ENCODE data around the gene PTPN6. TPM values are rescaled to one million over a fixed set of nuclear protein-coding genes. Genes with fewer than 3 reads are reported as not detected.

Gene PTPN6
- total and polyA plus RNA-seq, 10 of the 15 experiments (the other 5 are each of a cell fraction or from before 2014, with no cell fraction given), result 229 to 457 (median 370) TPM

GRCh38 chr12:6953442-6954315 is 2.5 kb downstream of the PTPN6 start (continued):
- TF ChIP-seq ZNF592 (IDR thresholded peaks at IDR 0.05) (no peak), RUNX3 (IDR thresholded peaks at IDR 0.05; ENCODE audit: low read length) (no peak), CEBPB (IDR thresholded peaks at IDR 0.05; ENCODE audit: borderline replicate concordance in 1 of 2, low read depth in 2 of 2, low read length in 2 of 2) (no peak), GATAD2B (conservative IDR thresholded peaks at IDR 0.05; ENCODE audit: low read depth) (peak; percentile 98), HDGF (IDR thresholded peaks at IDR 0.05) (peak; percentile 85; the same call in 1 of the 2 replicates), MEF2A (IDR thresholded peaks at IDR 0.05; ENCODE audit: insufficient read depth, low read depth, low read length) (0 out of 2 replicates have a peak, but pooled peaks have one; percentile 44), SMC3 (IDR thresholded peaks at IDR 0.05; ENCODE audit: borderline replicate concordance, low read length) (peak; percentile 14; the same call in 1 of the 2 replicates), ZBTB40 (IDR thresholded peaks at IDR 0.05; ENCODE audit: borderline replicate concordance) (peak; percentile 42; the same call in 1 of the 2 replicates), MYC (IDR thresholded peaks at IDR 0.05; ENCODE audit: insufficient read depth, insufficient read length, insufficient replicate concordance, low read length, severe bottlenecking) (no peak)
- TF ChIP-seq, protein P1, sequence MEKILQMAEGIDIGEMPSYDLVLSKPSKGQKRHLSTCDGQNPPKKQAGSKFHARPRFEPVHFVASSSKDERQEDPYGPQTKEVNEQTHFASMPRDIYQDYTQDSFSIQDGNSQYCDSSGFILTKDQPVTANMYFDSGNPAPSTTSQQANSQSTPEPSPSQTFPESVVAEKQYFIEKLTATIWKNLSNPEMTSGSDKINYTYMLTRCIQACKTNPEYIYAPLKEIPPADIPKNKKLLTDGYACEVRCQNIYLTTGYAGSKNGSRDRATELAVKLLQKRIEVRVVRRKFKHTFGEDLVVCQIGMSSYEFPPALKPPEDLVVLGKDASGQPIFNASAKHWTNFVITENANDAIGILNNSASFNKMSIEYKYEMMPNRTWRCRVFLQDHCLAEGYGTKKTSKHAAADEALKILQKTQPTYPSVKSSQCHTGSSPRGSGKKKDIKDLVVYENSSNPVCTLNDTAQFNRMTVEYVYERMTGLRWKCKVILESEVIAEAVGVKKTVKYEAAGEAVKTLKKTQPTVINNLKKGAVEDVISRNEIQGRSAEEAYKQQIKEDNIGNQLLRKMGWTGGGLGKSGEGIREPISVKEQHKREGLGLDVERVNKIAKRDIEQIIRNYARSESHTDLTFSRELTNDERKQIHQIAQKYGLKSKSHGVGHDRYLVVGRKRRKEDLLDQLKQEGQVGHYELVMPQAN (conservative IDR thresholded peaks at IDR 0.05), result no peak; the same call in 1 of the 2 replicates
- TF ChIP-seq, protein P2, sequence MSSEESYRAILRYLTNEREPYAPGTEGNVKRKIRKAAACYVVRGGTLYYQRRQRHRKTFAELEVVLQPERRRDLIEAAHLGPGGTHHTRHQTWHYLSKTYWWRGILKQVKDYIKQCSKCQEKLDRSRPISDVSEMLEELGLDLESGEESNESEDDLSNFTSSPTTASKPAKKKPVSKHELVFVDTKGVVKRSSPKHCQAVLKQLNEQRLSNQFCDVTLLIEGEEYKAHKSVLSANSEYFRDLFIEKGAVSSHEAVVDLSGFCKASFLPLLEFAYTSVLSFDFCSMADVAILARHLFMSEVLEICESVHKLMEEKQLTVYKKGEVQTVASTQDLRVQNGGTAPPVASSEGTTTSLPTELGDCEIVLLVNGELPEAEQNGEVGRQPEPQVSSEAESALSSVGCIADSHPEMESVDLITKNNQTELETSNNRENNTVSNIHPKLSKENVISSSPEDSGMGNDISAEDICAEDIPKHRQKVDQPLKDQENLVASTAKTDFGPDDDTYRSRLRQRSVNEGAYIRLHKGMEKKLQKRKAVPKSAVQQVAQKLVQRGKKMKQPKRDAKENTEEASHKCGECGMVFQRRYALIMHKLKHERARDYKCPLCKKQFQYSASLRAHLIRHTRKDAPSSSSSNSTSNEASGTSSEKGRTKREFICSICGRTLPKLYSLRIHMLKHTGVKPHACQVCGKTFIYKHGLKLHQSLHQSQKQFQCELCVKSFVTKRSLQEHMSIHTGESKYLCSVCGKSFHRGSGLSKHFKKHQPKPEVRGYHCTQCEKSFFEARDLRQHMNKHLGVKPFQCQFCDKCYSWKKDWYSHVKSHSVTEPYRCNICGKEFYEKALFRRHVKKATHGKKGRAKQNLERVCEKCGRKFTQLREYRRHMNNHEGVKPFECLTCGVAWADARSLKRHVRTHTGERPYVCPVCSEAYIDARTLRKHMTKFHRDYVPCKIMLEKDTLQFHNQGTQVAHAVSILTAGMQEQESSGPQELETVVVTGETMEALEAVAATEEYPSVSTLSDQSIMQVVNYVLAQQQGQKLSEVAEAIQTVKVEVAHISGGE (CRISPR knock-in tag; IDR thresholded peaks at IDR 0.05), result no peak

Measured in GM12878 (cell line).